Measurements from ENCODE around the gene BUB1B. TPM values are rescaled to one million over a fixed set of nuclear protein-coding genes. Genes with fewer than 3 reads are reported as not detected.
"Not testable (repeated sequence)": the region's sequence is repeated elsewhere in the genome, so short reads cannot be mapped to it uniquely, and the experiment has no call there.

BUB1B gene
- total and polyA plus RNA-seq, 4 donors: 0.08 to 31.1 (median 0.84) TPM

DNA sequence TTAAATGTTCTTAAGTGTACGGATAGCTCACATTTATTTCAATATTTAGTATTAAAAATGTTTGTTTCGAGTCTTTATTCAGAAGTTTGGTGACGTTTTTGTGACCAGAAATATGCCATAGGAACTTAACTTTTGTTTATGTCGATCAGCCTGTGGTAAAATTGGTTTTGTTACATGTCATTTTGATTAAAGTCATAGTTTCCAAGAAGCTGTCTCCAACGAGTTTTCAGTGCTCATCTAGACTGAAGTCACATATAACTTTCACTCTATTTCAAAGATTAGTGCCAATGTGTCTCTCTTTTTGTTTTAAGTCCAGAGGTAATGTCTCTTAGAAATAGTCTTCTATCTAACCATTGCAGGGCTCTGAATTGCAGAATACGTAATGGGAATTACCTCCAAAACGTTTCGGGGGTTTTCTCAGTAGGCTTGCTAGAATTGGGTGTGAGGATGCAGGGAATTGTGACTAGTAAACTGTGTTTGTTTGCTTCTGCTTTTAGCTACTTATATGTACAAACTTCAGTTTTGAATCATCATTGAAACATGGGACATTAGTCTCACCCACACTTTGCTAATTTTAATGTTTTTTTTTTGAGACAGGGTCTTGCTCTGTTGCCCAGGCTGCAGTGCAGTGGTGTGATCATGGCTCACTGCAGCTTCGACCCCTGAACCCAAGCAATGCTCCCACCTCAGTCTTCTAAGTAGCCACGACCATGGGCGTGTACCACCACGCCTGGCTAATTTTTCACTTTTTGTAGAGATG, 3.0 kb downstream of the BUB1B start:
- Histone ChIP-seq H3K9me3 (ENCODE audit: control insufficient read depth in 4 of 4, low read length in 3 of 4) (no peaks in the 10 kb centered on the region), H3K36me3 (ENCODE audit: control insufficient read depth in 4 of 4, insufficient read depth in 3 of 4, low read depth in 1 of 4, low read length in 3 of 4) (no peaks in the 10 kb centered on the region), H3K9ac (ENCODE audit: low read depth in 1 of 2, low read length in 2 of 2) (no peak overlapping the region), H3K4me1 (ENCODE audit: control insufficient read depth in 4 of 4, insufficient read depth in 4 of 4, low read length in 3 of 4) (peaks cover 2 to 12% (median 8%) of the 10 kb centered on the region in 4 donors), H3K27ac (ENCODE audit: low read depth in 1 of 2, low read length in 2 of 2) (no peak overlapping the region), H3K4me3 (ENCODE audit: low read depth in 1 of 3, low read length in 3 of 3) (no peak overlapping the region), H3K27me3 (ENCODE audit: control insufficient read depth in 4 of 4, insufficient read depth in 4 of 4, low read length in 3 of 4) (no peaks in the 10 kb centered on the region)
- DNase-seq (ENCODE audit: low spot score): no peak
- WGBS: 87% methylated on average over 12 of the region's 12 CpGs
- TF ChIP-seq HNF4G (IDR thresholded peaks at IDR 0.05) (no peak), HNF4A (conservative IDR thresholded peaks at IDR 0.05) (no peak), FOXA1 (IDR thresholded peaks at IDR 0.05) (no peak)
- TF ChIP-seq, protein P1, sequence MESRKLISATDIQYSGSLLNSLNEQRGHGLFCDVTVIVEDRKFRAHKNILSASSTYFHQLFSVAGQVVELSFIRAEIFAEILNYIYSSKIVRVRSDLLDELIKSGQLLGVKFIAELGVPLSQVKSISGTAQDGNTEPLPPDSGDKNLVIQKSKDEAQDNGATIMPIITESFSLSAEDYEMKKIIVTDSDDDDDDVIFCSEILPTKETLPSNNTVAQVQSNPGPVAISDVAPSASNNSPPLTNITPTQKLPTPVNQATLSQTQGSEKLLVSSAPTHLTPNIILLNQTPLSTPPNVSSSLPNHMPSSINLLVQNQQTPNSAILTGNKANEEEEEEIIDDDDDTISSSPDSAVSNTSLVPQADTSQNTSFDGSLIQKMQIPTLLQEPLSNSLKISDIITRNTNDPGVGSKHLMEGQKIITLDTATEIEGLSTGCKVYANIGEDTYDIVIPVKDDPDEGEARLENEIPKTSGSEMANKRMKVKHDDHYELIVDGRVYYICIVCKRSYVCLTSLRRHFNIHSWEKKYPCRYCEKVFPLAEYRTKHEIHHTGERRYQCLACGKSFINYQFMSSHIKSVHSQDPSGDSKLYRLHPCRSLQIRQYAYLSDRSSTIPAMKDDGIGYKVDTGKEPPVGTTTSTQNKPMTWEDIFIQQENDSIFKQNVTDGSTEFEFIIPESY (IDR thresholded peaks at IDR 0.05): no peak
- TF ChIP-seq, protein P2, sequence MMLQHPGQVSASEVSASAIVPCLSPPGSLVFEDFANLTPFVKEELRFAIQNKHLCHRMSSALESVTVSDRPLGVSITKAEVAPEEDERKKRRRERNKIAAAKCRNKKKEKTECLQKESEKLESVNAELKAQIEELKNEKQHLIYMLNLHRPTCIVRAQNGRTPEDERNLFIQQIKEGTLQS (IDR thresholded peaks at IDR 0.05): no peak

DNA sequence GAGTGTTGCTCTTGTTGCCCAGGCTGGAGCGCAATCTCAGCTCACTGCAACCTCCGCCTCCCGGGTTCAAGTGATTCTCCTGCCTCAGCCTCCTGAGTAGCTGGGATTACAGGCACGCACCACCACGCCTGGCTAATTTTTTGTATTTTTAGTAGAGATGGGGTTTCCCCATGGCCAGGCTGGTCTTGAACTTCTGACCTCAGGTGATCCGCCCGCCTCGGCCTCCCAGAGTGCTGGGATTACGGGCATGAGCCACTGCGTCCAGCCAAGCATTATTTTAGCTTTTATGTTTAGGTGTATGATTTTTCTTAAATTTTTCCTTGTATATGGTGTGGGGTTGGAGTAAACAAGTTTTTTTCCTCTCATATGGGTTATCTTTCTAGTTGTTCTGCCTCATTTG, 6.5 kb downstream of the BUB1B start:
- WGBS: 87% methylated on average over 10 of the region's 10 CpGs
- not testable (repeated sequence) for H3K27me3 ChIP-seq (ENCODE audit: control insufficient read depth in 4 of 4, insufficient read depth in 4 of 4, low read length in 3 of 4); H3K9ac ChIP-seq (ENCODE audit: low read depth in 1 of 2, low read length in 2 of 2); H3K4me1 ChIP-seq (ENCODE audit: control insufficient read depth in 4 of 4, insufficient read depth in 4 of 4, low read length in 3 of 4); DNase-seq (ENCODE audit: low spot score); H3K36me3 ChIP-seq (ENCODE audit: control insufficient read depth in 4 of 4, insufficient read depth in 3 of 4, low read depth in 1 of 4, low read length in 3 of 4); H3K4me3 ChIP-seq (ENCODE audit: low read depth in 1 of 3, low read length in 3 of 3); H3K27ac ChIP-seq (ENCODE audit: low read depth in 1 of 2, low read length in 2 of 2); H3K9me3 ChIP-seq (ENCODE audit: control insufficient read depth in 4 of 4, low read length in 3 of 4)

DNA sequence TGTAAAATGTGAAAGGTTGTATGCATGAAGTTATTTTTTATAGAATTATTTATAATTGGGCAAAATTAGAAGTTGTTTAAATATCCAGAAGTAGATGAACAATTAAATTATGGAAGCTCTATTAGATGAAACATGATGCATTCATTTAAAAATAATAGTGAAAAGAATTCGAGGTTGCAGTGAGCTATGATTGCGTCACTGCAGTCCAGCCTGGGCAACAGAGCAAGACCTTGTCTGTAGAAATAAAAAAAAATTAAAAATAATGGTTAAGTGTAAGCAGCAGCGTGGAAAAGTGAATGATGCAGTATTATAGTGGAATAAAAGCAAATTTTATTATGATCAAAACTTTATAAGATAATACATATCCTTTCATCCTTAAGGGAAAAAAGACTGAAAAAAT, 14.3 kb downstream of the BUB1B start:
- Histone ChIP-seq H3K9ac (ENCODE audit: low read depth in 1 of 2, low read length in 2 of 2) (no peak overlapping the region), H3K9me3 (ENCODE audit: control insufficient read depth in 4 of 4, low read length in 3 of 4) (no peaks in the 10 kb centered on the region), H3K36me3 (ENCODE audit: control insufficient read depth in 4 of 4, insufficient read depth in 3 of 4, low read depth in 1 of 4, low read length in 3 of 4) (no peaks in the 10 kb centered on the region), H3K27me3 (ENCODE audit: control insufficient read depth in 4 of 4, insufficient read depth in 4 of 4, low read length in 3 of 4) (no peaks in the 10 kb centered on the region), H3K27ac (ENCODE audit: low read depth in 1 of 2, low read length in 2 of 2) (no peak overlapping the region), H3K4me1 (ENCODE audit: control insufficient read depth in 4 of 4, insufficient read depth in 4 of 4, low read length in 3 of 4) (no peaks in the 10 kb centered on the region), H3K4me3 (ENCODE audit: low read depth in 1 of 3, low read length in 3 of 3) (no peak overlapping the region)
- no peak for DNase-seq (ENCODE audit: low spot score)
- TF ChIP-seq SP1 (IDR thresholded peaks at IDR 0.05): no peak
- TF ChIP-seq, protein P3, sequence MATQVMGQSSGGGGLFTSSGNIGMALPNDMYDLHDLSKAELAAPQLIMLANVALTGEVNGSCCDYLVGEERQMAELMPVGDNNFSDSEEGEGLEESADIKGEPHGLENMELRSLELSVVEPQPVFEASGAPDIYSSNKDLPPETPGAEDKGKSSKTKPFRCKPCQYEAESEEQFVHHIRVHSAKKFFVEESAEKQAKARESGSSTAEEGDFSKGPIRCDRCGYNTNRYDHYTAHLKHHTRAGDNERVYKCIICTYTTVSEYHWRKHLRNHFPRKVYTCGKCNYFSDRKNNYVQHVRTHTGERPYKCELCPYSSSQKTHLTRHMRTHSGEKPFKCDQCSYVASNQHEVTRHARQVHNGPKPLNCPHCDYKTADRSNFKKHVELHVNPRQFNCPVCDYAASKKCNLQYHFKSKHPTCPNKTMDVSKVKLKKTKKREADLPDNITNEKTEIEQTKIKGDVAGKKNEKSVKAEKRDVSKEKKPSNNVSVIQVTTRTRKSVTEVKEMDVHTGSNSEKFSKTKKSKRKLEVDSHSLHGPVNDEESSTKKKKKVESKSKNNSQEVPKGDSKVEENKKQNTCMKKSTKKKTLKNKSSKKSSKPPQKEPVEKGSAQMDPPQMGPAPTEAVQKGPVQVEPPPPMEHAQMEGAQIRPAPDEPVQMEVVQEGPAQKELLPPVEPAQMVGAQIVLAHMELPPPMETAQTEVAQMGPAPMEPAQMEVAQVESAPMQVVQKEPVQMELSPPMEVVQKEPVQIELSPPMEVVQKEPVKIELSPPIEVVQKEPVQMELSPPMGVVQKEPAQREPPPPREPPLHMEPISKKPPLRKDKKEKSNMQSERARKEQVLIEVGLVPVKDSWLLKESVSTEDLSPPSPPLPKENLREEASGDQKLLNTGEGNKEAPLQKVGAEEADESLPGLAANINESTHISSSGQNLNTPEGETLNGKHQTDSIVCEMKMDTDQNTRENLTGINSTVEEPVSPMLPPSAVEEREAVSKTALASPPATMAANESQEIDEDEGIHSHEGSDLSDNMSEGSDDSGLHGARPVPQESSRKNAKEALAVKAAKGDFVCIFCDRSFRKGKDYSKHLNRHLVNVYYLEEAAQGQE (IDR thresholded peaks at IDR 0.05): no peak
- no peak for TF ChIP-seq GABPA (IDR thresholded peaks at IDR 0.05 in 1 of 2, conservative IDR thresholded peaks at IDR 0.05 in 1 of 2)
- TF ChIP-seq EGR1 (IDR thresholded peaks at IDR 0.05; ENCODE audit: low read depth in 2 of 2): no peak
- no peak for TF ChIP-seq HNF4G (IDR thresholded peaks at IDR 0.05)
- TF ChIP-seq TAF1 (conservative IDR thresholded peaks at IDR 0.05): no peak
- TF ChIP-seq JUND (IDR thresholded peaks at IDR 0.05): no peak
- WGBS: 80% methylated on average over 3 of the region's 3 CpGs
